Keratinocyte (primary cell): ENCODE data around the gene EZH1. TPM values are rescaled to one million over a fixed set of nuclear protein-coding genes. Genes with fewer than 3 reads are reported as not detected.

Experiments
- DNase-seq: peaks from one replicate; pipeline ENCODE4 v3.0.0-alpha.2; 2011; ENCODE audit warnings: low read depth, missing footprints, low spot score
- FAIRE-seq: peaks from 2 replicates; lab custom pipeline; 2011; peaks lifted over from hg19 to GRCh38; lab: Jason Lieb, UNC
- H2AFZ ChIP-seq: 2 replicates; pipeline ENCODE4 v1.6.0; 2012; ENCODE audit warnings: low read length, control low read depth, inconsistent platforms; ENCODE audit not compliant: control insufficient read depth
- H3K27ac ChIP-seq: 2 replicates; pipeline ENCODE4 v1.5.1; 2011; ENCODE audit warnings: low read length; ENCODE audit not compliant: control insufficient read depth, insufficient read depth
- H3K27me3 ChIP-seq: 3 replicates; pipeline ENCODE4 v1.6.0; 2011; ENCODE audit warnings: low read length; ENCODE audit not compliant: control insufficient read depth, insufficient read depth; ENCODE audit errors: extremely low read depth
- H3K36me3 ChIP-seq, 2 experiments: 2 replicates in 1 of 2; 3 replicates in 1 of 2; pipeline ENCODE4 v1.5.1; 2011; ENCODE audit warnings: low read length in 2 of 2, mild to moderate bottlenecking in 1 of 2; ENCODE audit not compliant: control insufficient read depth in 2 of 2, insufficient read depth in 2 of 2; ENCODE audit errors: extremely low read depth in 1 of 2
- H3K4me1 ChIP-seq: 3 replicates; pipeline ENCODE4 v1.5.1; 2011; ENCODE audit warnings: low read length; ENCODE audit not compliant: control insufficient read depth, insufficient read depth; ENCODE audit errors: extremely low read depth
- H3K4me2 ChIP-seq: 3 replicates; pipeline ENCODE4 v1.6.0; 2011; ENCODE audit warnings: low read depth, low read length; ENCODE audit not compliant: control insufficient read depth, insufficient read depth; ENCODE audit errors: extremely low read depth
- H3K4me3 ChIP-seq, 3 experiments: fragments of 200-600 bp in 1 of 3; sonication (generic) in 1 of 3; 2 replicates in 2 of 3; 3 replicates in 1 of 3; pipeline ENCODE4 v1.5.1; 2011 to 2016; ENCODE audit warnings: low read length in 3 of 3, mild to moderate bottlenecking in 3 of 3, control low read depth in 2 of 3, inconsistent platforms in 1 of 3, low read depth in 1 of 3, mixed read lengths in 1 of 3, mixed run types in 1 of 3, moderate library complexity in 1 of 3; ENCODE audit not compliant: control insufficient read depth in 2 of 3, insufficient read depth in 2 of 3; ENCODE audit errors: extremely low read depth in 1 of 3
- H3K79me2 ChIP-seq: 2 replicates; pipeline ENCODE4 v1.6.0; 2012; ENCODE audit warnings: low read length; ENCODE audit not compliant: control insufficient read depth, insufficient read depth
- H3K9ac ChIP-seq: 3 replicates; pipeline ENCODE4 v1.6.0; 2011; ENCODE audit warnings: low read length; ENCODE audit not compliant: control insufficient read depth, insufficient read depth; ENCODE audit errors: extremely low read depth
- H3K9me1 ChIP-seq: 3 replicates; pipeline ENCODE4 v1.6.0; 2011; ENCODE audit warnings: low read length; ENCODE audit not compliant: control insufficient read depth, insufficient read depth; ENCODE audit errors: extremely low read depth
- H3K9me3 ChIP-seq: 2 replicates; pipeline ENCODE4 v1.5.1; 2012; ENCODE audit warnings: low read depth, low read length; ENCODE audit not compliant: control insufficient read depth
- H4K20me1 ChIP-seq: 3 replicates; pipeline ENCODE4 v1.6.0; 2011; ENCODE audit warnings: low read length; ENCODE audit not compliant: control insufficient read depth, insufficient read depth; ENCODE audit errors: extremely low read depth
- EZH2 ChIP-seq: IDR thresholded peaks from one replicate; pipeline ENCODE4 v1.6.1; 2012; ENCODE audit warnings: inconsistent platforms, mild to moderate bottlenecking, low read length, moderate library complexity
- dilution Hi-C: fragments of 300-500 bp; cut with MboI; formaldehyde crosslinking; loops from one replicate; pipeline ENCODE4 v1.7.0; 2020; ENCODE audit warnings: low sequenced_read_pairs; ENCODE audit not compliant: extremely low pct_ligation_motif_present
- polyA plus RNA-seq, 5 experiments: library from polyadenylated mRNA; depleted of rRNA in 3 of 5; stranded (reverse) in 3 of 5; stranded (forward) in 1 of 5; unstranded in 1 of 5; fragments of >200 nt; gene quantifications; 1 replicate in 1 of 5; 2 replicates in 3 of 5; 3 replicates in 1 of 5; pipeline versions ENCODE4 v1.2.1 to v1.2.3, GENCODE V29; 2011 to 2012; ENCODE audit warnings: missing spikeins in 2 of 5, low read depth in 1 of 5, low replicate concordance in 1 of 5
- TF ChIP-seq, protein P1 (sequence below), 3 experiments: IDR thresholded peaks in 1 of 3; conservative IDR thresholded peaks in 1 of 3; optimal IDR thresholded peaks in 1 of 3; 2 replicates in 2 of 3; 3 replicates in 1 of 3; pipeline versions ENCODE3 to v1.5.1; 2011; ENCODE audit warnings: low read length in 3 of 3, mild to moderate bottlenecking in 3 of 3, moderate library complexity in 2 of 3, control low read depth in 1 of 3, inconsistent platforms in 1 of 3; ENCODE audit not compliant: insufficient read depth in 2 of 3; ENCODE audit errors: extremely low read depth in 1 of 3

Gene EZH1
- polyA plus RNA-seq, 1 donor (not counting 4 experiments of a cell fraction or from before 2014, with no cell fraction given): 18.3 TPM

DNA sequence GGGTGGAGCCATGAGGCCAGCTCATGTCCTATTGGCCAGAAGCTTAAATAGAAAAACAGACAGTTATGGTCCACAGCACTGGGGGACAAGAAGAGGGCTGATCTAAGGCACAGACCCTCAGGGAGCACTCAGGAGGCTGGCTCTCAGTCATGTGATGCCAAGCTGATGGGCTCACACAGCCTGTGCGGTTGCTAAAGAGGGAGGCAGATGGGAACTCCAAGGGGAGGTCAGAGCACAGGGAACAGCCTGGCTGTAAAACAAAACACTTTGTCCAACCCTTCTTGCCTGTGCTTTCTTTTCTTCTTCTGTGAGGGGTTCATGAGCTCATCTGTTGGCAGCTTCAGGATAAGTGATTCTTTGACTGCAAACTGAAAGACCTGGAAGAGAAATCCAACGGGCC lies 35.3 kb downstream of the EZH1 start:
- H3K9me3 ChIP-seq: no peaks in the 10 kb centered on the region
- no peaks in the 10 kb centered on the region for H3K27me3 ChIP-seq
- H2AFZ ChIP-seq: no peak overlapping the region
- no peaks in the 10 kb centered on the region for H3K79me2 ChIP-seq
- H3K4me3 ChIP-seq: no peak overlapping the region
- dilution Hi-C loops: no loop called here
- no peaks in the 10 kb centered on the region for H4K20me1 ChIP-seq
- DNase-seq (no peak), FAIRE-seq (no peak)
- H3K4me1 ChIP-seq: no peaks in the 10 kb centered on the region
- H3K36me3 ChIP-seq: peaks cover 37 to 42% of the 10 kb centered on the region in 2 experiments
- no peak for TF ChIP-seq EZH2
- TF ChIP-seq, protein P1, sequence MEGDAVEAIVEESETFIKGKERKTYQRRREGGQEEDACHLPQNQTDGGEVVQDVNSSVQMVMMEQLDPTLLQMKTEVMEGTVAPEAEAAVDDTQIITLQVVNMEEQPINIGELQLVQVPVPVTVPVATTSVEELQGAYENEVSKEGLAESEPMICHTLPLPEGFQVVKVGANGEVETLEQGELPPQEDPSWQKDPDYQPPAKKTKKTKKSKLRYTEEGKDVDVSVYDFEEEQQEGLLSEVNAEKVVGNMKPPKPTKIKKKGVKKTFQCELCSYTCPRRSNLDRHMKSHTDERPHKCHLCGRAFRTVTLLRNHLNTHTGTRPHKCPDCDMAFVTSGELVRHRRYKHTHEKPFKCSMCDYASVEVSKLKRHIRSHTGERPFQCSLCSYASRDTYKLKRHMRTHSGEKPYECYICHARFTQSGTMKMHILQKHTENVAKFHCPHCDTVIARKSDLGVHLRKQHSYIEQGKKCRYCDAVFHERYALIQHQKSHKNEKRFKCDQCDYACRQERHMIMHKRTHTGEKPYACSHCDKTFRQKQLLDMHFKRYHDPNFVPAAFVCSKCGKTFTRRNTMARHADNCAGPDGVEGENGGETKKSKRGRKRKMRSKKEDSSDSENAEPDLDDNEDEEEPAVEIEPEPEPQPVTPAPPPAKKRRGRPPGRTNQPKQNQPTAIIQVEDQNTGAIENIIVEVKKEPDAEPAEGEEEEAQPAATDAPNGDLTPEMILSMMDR (optimal IDR thresholded peaks at IDR 0.05 in 1 of 3, IDR thresholded peaks at IDR 0.05 in 1 of 3, conservative IDR thresholded peaks at IDR 0.05 in 1 of 3; ENCODE audit: extremely low read depth in 1 of 3, insufficient read depth in 2 of 3, low read length in 3 of 3): no peak
- H3K9me1 ChIP-seq: no peaks in the 10 kb centered on the region
- H3K27ac ChIP-seq: no peak overlapping the region
- no peak overlapping the region for H3K9ac ChIP-seq
- no peak overlapping the region for H3K4me2 ChIP-seq

DNA sequence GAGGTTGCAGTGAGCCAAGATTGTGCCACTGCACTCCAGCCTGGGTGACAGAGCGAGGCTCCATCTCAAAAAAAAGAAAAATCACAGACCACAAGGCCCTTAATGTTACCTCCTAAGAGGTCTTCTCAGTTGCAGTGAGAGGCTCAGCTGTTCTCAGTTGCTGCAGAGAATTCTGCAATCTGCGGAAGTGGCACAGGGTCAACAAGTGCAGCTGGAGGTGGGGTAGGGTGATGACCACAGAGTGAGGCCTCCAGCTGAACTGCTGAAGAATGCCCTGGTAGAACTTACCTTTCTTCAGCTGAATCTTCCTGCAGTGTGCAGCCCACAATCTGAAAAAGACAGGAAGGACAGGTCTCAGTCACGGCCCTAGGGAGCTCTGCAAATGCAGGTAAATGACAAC lies 36.3 kb downstream of the EZH1 start:
- Histone ChIP-seq H3K36me3 (peaks cover 39 to 48% of the 10 kb centered on the region in 2 experiments), H3K9me3 (no peaks in the 10 kb centered on the region), H4K20me1 (no peaks in the 10 kb centered on the region), H3K27me3 (no peaks in the 10 kb centered on the region), H3K9ac (no peak overlapping the region), H3K79me2 (no peaks in the 10 kb centered on the region), H3K9me1 (no peaks in the 10 kb centered on the region), H3K4me1 (no peaks in the 10 kb centered on the region), H3K4me2 (no peak overlapping the region), H3K4me3 (no peak overlapping the region), H2AFZ (no peak overlapping the region), H3K27ac (no peak overlapping the region)
- no peak for FAIRE-seq
- TF ChIP-seq, protein P1 (optimal IDR thresholded peaks at IDR 0.05 in 1 of 3, IDR thresholded peaks at IDR 0.05 in 1 of 3, conservative IDR thresholded peaks at IDR 0.05 in 1 of 3; ENCODE audit: extremely low read depth in 1 of 3, insufficient read depth in 2 of 3, low read length in 3 of 3): no peak
- TF ChIP-seq EZH2: no peak
- dilution Hi-C loops: no loop called here
- no peak for DNase-seq
